ENCODE data around the gene CELSR1. TPM values are rescaled to one million over a fixed set of nuclear protein-coding genes. Genes with fewer than 3 reads are reported as not detected.

Gene CELSR1
- total and polyA plus RNA-seq, 2 of the 13 experiments (the other 11 are each of a cell fraction or from before 2014, with no cell fraction given): 0.78 to 1.8 TPM

DNA sequence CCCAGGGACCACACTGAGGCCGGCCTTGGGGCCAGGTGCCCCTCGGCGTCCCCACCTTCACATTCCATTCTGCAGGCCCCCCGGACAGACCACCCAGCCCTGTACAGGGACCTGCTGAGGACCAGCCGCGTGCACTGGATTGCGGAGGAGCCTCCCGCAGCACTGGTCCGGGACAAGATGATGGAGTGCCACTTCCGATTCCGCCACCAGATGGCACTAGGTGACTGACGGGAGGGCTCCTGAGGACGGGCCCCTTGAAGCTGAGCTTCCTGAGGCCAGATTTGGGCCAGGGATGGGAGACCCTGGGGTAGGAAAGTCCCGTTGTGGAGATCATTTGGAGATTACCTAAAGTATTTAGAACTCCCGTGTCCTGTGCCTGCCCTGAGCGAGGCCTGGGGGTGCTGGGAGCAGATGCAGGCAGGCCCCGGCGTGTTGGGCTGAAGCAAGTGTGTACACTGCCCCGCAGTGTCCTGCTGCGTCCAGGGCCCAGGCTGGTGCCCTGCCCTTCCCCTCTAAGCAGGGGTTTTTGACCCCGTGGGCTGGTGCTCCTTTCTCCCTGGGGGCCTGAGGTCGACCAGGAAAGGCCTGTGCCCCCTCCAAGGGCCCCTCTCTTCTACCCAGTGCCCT is 181.9 kb downstream of the CELSR1 start (continued):
- TF ChIP-seq, protein P1, sequence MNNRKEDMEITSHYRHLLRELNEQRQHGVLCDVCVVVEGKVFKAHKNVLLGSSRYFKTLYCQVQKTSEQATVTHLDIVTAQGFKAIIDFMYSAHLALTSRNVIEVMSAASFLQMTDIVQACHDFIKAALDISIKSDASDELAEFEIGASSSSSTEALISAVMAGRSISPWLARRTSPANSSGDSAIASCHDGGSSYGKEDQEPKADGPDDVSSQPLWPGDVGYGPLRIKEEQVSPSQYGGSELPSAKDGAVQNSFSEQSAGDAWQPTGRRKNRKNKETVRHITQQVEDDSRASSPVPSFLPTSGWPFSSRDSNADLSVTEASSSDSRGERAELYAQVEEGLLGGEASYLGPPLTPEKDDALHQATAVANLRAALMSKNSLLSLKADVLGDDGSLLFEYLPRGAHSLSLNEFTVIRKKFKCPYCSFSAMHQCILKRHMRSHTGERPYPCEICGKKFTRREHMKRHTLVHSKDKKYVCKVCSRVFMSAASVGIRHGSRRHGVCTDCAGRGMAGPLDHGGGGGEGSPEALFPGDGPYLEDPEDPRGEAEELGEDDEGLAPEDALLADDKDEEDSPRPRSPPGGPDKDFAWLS (CRISPR knock-in tag; IDR thresholded peaks at IDR 0.05; ENCODE audit: borderline replicate concordance): no peak
- no peak for TF ChIP-seq SIN3B (IDR thresholded peaks at IDR 0.05; ENCODE audit: low read length)
- TF ChIP-seq, protein P2, sequence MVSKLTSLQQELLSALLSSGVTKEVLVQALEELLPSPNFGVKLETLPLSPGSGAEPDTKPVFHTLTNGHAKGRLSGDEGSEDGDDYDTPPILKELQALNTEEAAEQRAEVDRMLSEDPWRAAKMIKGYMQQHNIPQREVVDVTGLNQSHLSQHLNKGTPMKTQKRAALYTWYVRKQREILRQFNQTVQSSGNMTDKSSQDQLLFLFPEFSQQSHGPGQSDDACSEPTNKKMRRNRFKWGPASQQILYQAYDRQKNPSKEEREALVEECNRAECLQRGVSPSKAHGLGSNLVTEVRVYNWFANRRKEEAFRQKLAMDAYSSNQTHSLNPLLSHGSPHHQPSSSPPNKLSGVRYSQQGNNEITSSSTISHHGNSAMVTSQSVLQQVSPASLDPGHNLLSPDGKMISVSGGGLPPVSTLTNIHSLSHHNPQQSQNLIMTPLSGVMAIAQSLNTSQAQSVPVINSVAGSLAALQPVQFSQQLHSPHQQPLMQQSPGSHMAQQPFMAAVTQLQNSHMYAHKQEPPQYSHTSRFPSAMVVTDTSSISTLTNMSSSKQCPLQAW (CRISPR knock-in tag; IDR thresholded peaks at IDR 0.05): 0 out of 2 replicates have a peak, but pooled peaks have one; percentile 35
- TF ChIP-seq ZNF790 (CRISPR knock-in tag; IDR thresholded peaks at IDR 0.05; ENCODE audit: borderline replicate concordance): no peak
- TF ChIP-seq, protein P3, sequence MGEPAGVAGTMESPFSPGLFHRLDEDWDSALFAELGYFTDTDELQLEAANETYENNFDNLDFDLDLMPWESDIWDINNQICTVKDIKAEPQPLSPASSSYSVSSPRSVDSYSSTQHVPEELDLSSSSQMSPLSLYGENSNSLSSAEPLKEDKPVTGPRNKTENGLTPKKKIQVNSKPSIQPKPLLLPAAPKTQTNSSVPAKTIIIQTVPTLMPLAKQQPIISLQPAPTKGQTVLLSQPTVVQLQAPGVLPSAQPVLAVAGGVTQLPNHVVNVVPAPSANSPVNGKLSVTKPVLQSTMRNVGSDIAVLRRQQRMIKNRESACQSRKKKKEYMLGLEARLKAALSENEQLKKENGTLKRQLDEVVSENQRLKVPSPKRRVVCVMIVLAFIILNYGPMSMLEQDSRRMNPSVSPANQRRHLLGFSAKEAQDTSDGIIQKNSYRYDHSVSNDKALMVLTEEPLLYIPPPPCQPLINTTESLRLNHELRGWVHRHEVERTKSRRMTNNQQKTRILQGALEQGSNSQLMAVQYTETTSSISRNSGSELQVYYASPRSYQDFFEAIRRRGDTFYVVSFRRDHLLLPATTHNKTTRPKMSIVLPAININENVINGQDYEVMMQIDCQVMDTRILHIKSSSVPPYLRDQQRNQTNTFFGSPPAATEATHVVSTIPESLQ (CRISPR knock-in tag; conservative IDR thresholded peaks at IDR 0.05): no peak
- TF ChIP-seq ZNF432 (CRISPR knock-in tag; IDR thresholded peaks at IDR 0.05; ENCODE audit: borderline replicate concordance): no peak
- no peak for TF ChIP-seq CREB1 (IDR thresholded peaks at IDR 0.05)
- TF ChIP-seq CREB1 (CRISPR knock-in tag; IDR thresholded peaks at IDR 0.05): no peak
- no peak for TF ChIP-seq ARNT2 (CRISPR knock-in tag; IDR thresholded peaks at IDR 0.05; ENCODE audit: low read depth)
- TF ChIP-seq NCOA1 (CRISPR knock-in tag; IDR thresholded peaks at IDR 0.05): no peak
- TF ChIP-seq, protein P4, sequence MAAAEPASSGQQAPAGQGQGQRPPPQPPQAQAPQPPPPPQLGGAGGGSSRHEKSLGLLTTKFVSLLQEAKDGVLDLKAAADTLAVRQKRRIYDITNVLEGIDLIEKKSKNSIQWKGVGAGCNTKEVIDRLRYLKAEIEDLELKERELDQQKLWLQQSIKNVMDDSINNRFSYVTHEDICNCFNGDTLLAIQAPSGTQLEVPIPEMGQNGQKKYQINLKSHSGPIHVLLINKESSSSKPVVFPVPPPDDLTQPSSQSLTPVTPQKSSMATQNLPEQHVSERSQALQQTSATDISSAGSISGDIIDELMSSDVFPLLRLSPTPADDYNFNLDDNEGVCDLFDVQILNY (CRISPR knock-in tag; conservative IDR thresholded peaks at IDR 0.05): no peak
